ENCODE measurements around the gene TNS2. TPM values are rescaled to one million over a fixed set of nuclear protein-coding genes. Genes with fewer than 3 reads are reported as not detected.
A peak's percentile ranks its signal among the peaks of the same experiment; 100 is the strongest.

The TNS2 gene
- total RNA-seq, 1 donor from 2014 or later: 2.5 TPM

GRCh38 chr12:53065975-53066931 lies 16.4 kb downstream of the TNS2 start:
- Mint-ChIP-seq H3K27me3 (ENCODE audit: unreplicated experiment) (peaks cover 2% of the 10 kb centered on the region), H3K4me3 (ENCODE audit: unreplicated experiment) (no peak overlapping the region), H3K4me1 (ENCODE audit: low read depth, unreplicated experiment) (peaks cover 2% of the 10 kb centered on the region), H3K9me3 (ENCODE audit: unreplicated experiment) (peaks cover 1% of the 10 kb centered on the region), H3K27ac (ENCODE audit: unreplicated experiment) (no peak overlapping the region), H3K36me3 (ENCODE audit: unreplicated experiment) (peaks cover 3% of the 10 kb centered on the region)
- DNase-seq: peak; percentile 83
- peak; percentile 91 for TF ChIP-seq CTCF (IDR thresholded peaks at IDR 0.05; ENCODE audit: partially characterized antibody, unreplicated experiment)

GRCh38 chr12:53067074-53067992 lies 17.5 kb downstream of the TNS2 start:
- Mint-ChIP-seq H3K36me3 (ENCODE audit: unreplicated experiment) (peaks cover 3% of the 10 kb centered on the region), H3K9me3 (ENCODE audit: unreplicated experiment) (peaks cover 1% of the 10 kb centered on the region), H3K4me1 (ENCODE audit: low read depth, unreplicated experiment) (peaks cover 4% of the 10 kb centered on the region), H3K4me3 (ENCODE audit: unreplicated experiment) (no peak overlapping the region), H3K27ac (ENCODE audit: unreplicated experiment) (no peak overlapping the region), H3K27me3 (ENCODE audit: unreplicated experiment) (peaks cover 2% of the 10 kb centered on the region)
- TF ChIP-seq CTCF (IDR thresholded peaks at IDR 0.05; ENCODE audit: partially characterized antibody, unreplicated experiment): no peak
- DNase-seq: no peak

GRCh38 chr12:53067993-53068770 lies 18.3 kb downstream of the TNS2 start:
- H3K27me3 Mint-ChIP-seq (ENCODE audit: unreplicated experiment): peaks cover 4% of the 10 kb centered on the region
- no peak for DNase-seq
- H3K36me3 Mint-ChIP-seq (ENCODE audit: unreplicated experiment): peaks cover 3% of the 10 kb centered on the region
- peaks cover 4% of the 10 kb centered on the region for H3K4me1 Mint-ChIP-seq (ENCODE audit: low read depth, unreplicated experiment)
- no peak for TF ChIP-seq CTCF (IDR thresholded peaks at IDR 0.05; ENCODE audit: partially characterized antibody, unreplicated experiment)
- H3K4me3 Mint-ChIP-seq (ENCODE audit: unreplicated experiment): no peak overlapping the region
- H3K9me3 Mint-ChIP-seq (ENCODE audit: unreplicated experiment): peaks cover 1% of the 10 kb centered on the region
- no peak overlapping the region for H3K27ac Mint-ChIP-seq (ENCODE audit: unreplicated experiment)

- TF ChIP-seq CTCF (IDR thresholded peaks at IDR 0.05; ENCODE audit: partially characterized antibody, unreplicated experiment): no peak
- no peak overlapping the region for H3K4me3 Mint-ChIP-seq (ENCODE audit: unreplicated experiment)
- H3K27ac Mint-ChIP-seq (ENCODE audit: unreplicated experiment): no peak overlapping the region
- H3K4me1 Mint-ChIP-seq (ENCODE audit: low read depth, unreplicated experiment): peaks cover 4% of the 10 kb centered on the region
- H3K27me3 Mint-ChIP-seq (ENCODE audit: unreplicated experiment): peaks cover 2% of the 10 kb centered on the region
- peaks cover 3% of the 10 kb centered on the region for H3K36me3 Mint-ChIP-seq (ENCODE audit: unreplicated experiment)
- H3K9me3 Mint-ChIP-seq (ENCODE audit: unreplicated experiment): peaks cover 4% of the 10 kb centered on the region
- DNase-seq: no peak
Observed at GRCh38 chr12:53068811-53069585, 19.1 kb downstream of the TNS2 start.

Data from glutamatergic neuron (in vitro differentiated cells).